GM12878 (cell line): Measurements from ENCODE around the gene TBC1D10A. TPM values are rescaled to one million over a fixed set of nuclear protein-coding genes. Genes with fewer than 3 reads are reported as not detected.

Experiments
- ATAC-seq: fragments of 200-7000 bp; cut with Tn5 transposase; 3 replicates; pipeline ENCODE4 v1.9.1; 2020; ENCODE audit warnings: mild to moderate bottlenecking, moderate library complexity
- BruUV-seq: library from RNA; stranded (reverse); fragments of 400-500 nt; replicated peaks from 2 replicates; lab custom pipeline; 2021; lab: Mats Ljungman, UMichigan
- CTCF ChIA-PET: fragments of 300-600 bp; sonication (Branson Sonifier 250); formaldehyde crosslinking; extraction: SDS; loops from one replicate; lab custom pipeline; 2021; ENCODE audit warnings: inconsistent platforms; lab: Yijun Ruan, JAX
- POLR2A ChIA-PET: fragments of 350-600 bp; formaldehyde crosslinking; extraction: SDS; loops from one replicate; lab custom pipeline; 2021; ENCODE audit warnings: inconsistent platforms; lab: Charles Lee
- RAD21 ChIA-PET: fragments of 300-600 bp; sonication (Branson Sonifier 250); formaldehyde crosslinking; loops from one replicate; lab custom pipeline; 2023; ENCODE audit warnings: antibody characterized with exemption; ENCODE audit not compliant: unreplicated experiment; lab: Charles Lee
- SMC1A ChIA-PET: fragments of 300-600 bp; sonication (Branson Sonifier 250); formaldehyde crosslinking; loops from one replicate; lab custom pipeline; 2023; ENCODE audit not compliant: unreplicated experiment, uncharacterized antibody; lab: Charles Lee
- DNase-seq: peaks from one replicate; pipeline ENCODE4 v3.0.0-alpha.2; 2011; ENCODE audit warnings: low read depth, low spot score
- FAIRE-seq: peaks from 3 replicates; lab custom pipeline; 2011; peaks lifted over from hg19 to GRCh38; lab: Jason Lieb, UNC
- H2AFZ ChIP-seq: 2 replicates; pipeline ENCODE4 v1.6.0; 2011; ENCODE audit warnings: low read depth, low read length, control low read depth; ENCODE audit not compliant: control insufficient read depth
- H3K27ac ChIP-seq: 2 replicates; pipeline ENCODE4 v1.5.1; 2011; ENCODE audit warnings: control low read depth; ENCODE audit not compliant: control insufficient read depth, insufficient read depth
- H3K27me3 ChIP-seq, 2 experiments: replicated peaks in 1 of 2; 2 replicates each; pipeline versions ENCODE4 v1.6.0 to v1.6.1; 2011; ENCODE audit warnings: low read length in 1 of 2; ENCODE audit not compliant: control insufficient read depth in 2 of 2, insufficient read depth in 2 of 2
- H3K36me3 ChIP-seq, 2 experiments: 2 replicates each; pipeline ENCODE4 v1.5.1; 2011; ENCODE audit warnings: low read length in 1 of 2; ENCODE audit not compliant: control insufficient read depth in 2 of 2, insufficient read depth in 2 of 2
- H3K4me1 ChIP-seq: 2 replicates; pipeline ENCODE4 v1.6.1; 2011; ENCODE audit warnings: mild to moderate bottlenecking, low read length, moderate library complexity, mixed read lengths; ENCODE audit not compliant: control insufficient read depth, insufficient read depth
- H3K4me2 ChIP-seq: 2 replicates; pipeline ENCODE4 v1.6.0; 2011; ENCODE audit warnings: control low read depth; ENCODE audit not compliant: control insufficient read depth, insufficient read depth
- H3K4me3 ChIP-seq: fragments of 200-600 bp; sonication (generic); 2 replicates; pipeline ENCODE4 v1.5.1; 2016
- H3K79me2 ChIP-seq: 2 replicates; pipeline ENCODE4 v1.6.0; 2011; ENCODE audit warnings: low read length; ENCODE audit not compliant: control insufficient read depth, insufficient read depth
- H3K9ac ChIP-seq: 2 replicates; pipeline ENCODE4 v1.8.0; 2011; ENCODE audit warnings: low read length, control low read depth, mixed read lengths; ENCODE audit not compliant: control insufficient read depth, insufficient read depth
- H3K9me3 ChIP-seq: replicated peaks from 3 replicates; pipeline ENCODE4 v1.5.1; 2011; ENCODE audit warnings: mild to moderate bottlenecking, low read length; ENCODE audit not compliant: control insufficient read depth, insufficient read depth
- H4K20me1 ChIP-seq: 2 replicates; pipeline ENCODE4 v1.6.0; 2011; ENCODE audit not compliant: control insufficient read depth, insufficient read depth
- E4F1 ChIP-seq: fragments of 450-650 bp; IDR thresholded peaks from 2 replicates; pipeline ENCODE4 v1.6.1; 2018; ENCODE audit warnings: borderline replicate concordance, mild to moderate bottlenecking; ENCODE audit not compliant: partially characterized antibody
- PKNOX1 ChIP-seq: fragments of 450-650 bp; IDR thresholded peaks from 2 replicates; pipeline ENCODE4 v1.6.1; 2016; ENCODE audit warnings: mild to moderate bottlenecking
- WGBS: methylation state at CpG from one replicate; pipeline ENCODE4 v1.1.6; 2016; ENCODE audit warnings: low lambda C conversion rate; ENCODE audit not compliant: insufficient replicate concordance, insufficient coverage; ENCODE audit errors: missing lambda C conversion rate; 5-methylcytosine and 5-hydroxymethylcytosine counted together
- in situ Hi-C: fragments of 300-500 bp; cut with MboI; formaldehyde crosslinking; loops from 9 replicates; pipeline ENCODE4 v1.14.3; 2018; ENCODE audit warnings: mixed read lengths
- intact Hi-C: fragments of 100-400 bp; cut with micrococcal nuclease; formaldehyde crosslinking; loops from one replicate; pipeline ENCODE4 v1.14.2; 2022; ENCODE audit not compliant: unreplicated experiment
- polyA plus RNA-seq, 11 experiments: library from polyadenylated mRNA; depleted of rRNA in 4 of 11; unstranded in 6 of 11; stranded (reverse) in 5 of 11; fragments of >200 nt; fragmentation: Nextera tagmentation in 4 of 11; fragmentation: Illumina TruSeq in 1 of 11; extraction: Ambion mirVana in 4 of 11; extraction: Trizol in 1 of 11; gene quantifications; 1 replicate in 1 of 11; 2 replicates in 10 of 11; pipeline versions ENCODE4 v1.2.1 to v1.2.3, GENCODE V29; 2011 to 2016; ENCODE audit warnings: inconsistent platforms in 2 of 11, missing spikeins in 2 of 11, low read depth in 1 of 11
- total RNA-seq, 4 experiments: library from RNA; depleted of rRNA in 3 of 4; stranded (reverse); fragments of >200 nt in 3 of 4; fragmentation: Illumina TruSeq in 1 of 4; extraction: Trizol in 1 of 4; gene quantifications; 2 replicates each; pipeline versions ENCODE4 v1.2.1 to v1.2.3, GENCODE V29; 2013 to 2021

TBC1D10A gene
- total and polyA plus RNA-seq, 10 of the 15 experiments (the other 5 are each of a cell fraction or from before 2014, with no cell fraction given) = 0.27 to 25.7 (median 15.3) TPM

GRCh38 chr22:30253205-30253852 lies 73.4 kb downstream of the TBC1D10A start:
- FAIRE-seq = no peak

More at GRCh38 chr22:30253205-30253852, 73.4 kb downstream of the TBC1D10A start:
- TF ChIP-seq PKNOX1 (peak; percentile 34), E4F1 (no peak)
- H3K4me1 ChIP-seq = peaks cover 10% of the 10 kb centered on the region
- H3K9me3 ChIP-seq = no peaks in the 10 kb centered on the region
- H3K4me2 ChIP-seq = no peak overlapping the region
- no peak overlapping the region for H3K27ac ChIP-seq
- RAD21 ChIA-PET = interaction anchor here (1.0 kb wide), 1 partner anchor 35 kb away, joined by 3 read pairs; no protein-coding TSS in a partner anchor
- no peak overlapping the region for H2AFZ ChIP-seq
- no peak overlapping the region for H3K9ac ChIP-seq
- no peak overlapping the region for H3K4me3 ChIP-seq
- H3K27me3 ChIP-seq = no peaks in the 10 kb centered on the region; a peak in 1 of 4 replicates
- no TSS peak for BruUV-seq
- no peaks in the 10 kb centered on the region for H3K36me3 ChIP-seq
- DNase-seq (no peak), ATAC-seq (peak; percentile 30)
- H3K79me2 ChIP-seq = no peaks in the 10 kb centered on the region
- H4K20me1 ChIP-seq = no peaks in the 10 kb centered on the region
- intact Hi-C loops = no loop called here
- 42% methylated on average over 21 of the region's 22 CpGs for WGBS
- CTCF ChIA-PET = interaction anchor here (0.8 kb wide), 2 partner anchors 10 to 141 kb away, joined by 3 read pairs; no protein-coding TSS in a partner anchor
- SMC1A ChIA-PET = interaction anchor here (1.2 kb wide), 1 partner anchor 34 kb away, joined by 4 read pairs; no protein-coding TSS in a partner anchor
- POLR2A ChIA-PET = interaction anchor here (0.6 kb wide), 1 partner anchor 95 kb away, joined by 3 read pairs; no protein-coding TSS in a partner anchor
- in situ Hi-C loops = no loop called here
